Pons (tissue), 1 donor: ENCODE measurements around the gene IGSF9.

ENCODE experiments used
- DNase-seq: peaks from one replicate; pipeline ENCODE4 v3.0.0-alpha.2; 2016; ENCODE audit warnings: low spot score

IGSF9 gene

GRCh38 chr1:159972443-159973205 is 27.2 kb upstream of the IGSF9 start:
- no peak for DNase-seq

DNA sequence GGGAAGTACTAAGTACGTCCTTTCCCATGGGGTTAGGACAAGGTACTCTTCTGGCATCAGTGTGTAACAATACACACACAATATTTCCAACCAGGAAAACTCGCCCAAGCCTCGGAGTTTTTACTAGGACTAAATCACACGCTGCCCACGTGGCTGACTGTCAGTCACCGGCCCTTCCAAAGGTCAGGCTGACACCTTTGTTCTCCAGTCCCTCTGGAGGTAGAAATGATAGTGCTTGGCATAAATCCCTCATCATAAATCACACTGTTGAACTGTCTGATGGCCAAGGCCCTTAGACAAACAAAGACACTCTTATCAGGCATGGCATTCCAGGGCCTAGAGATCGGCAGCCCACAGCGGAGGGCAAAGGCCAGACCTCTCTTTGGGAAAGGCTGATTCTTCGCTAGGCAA is 25.5 kb upstream of the IGSF9 start:
- DNase-seq: peak; percentile 20

DNA sequence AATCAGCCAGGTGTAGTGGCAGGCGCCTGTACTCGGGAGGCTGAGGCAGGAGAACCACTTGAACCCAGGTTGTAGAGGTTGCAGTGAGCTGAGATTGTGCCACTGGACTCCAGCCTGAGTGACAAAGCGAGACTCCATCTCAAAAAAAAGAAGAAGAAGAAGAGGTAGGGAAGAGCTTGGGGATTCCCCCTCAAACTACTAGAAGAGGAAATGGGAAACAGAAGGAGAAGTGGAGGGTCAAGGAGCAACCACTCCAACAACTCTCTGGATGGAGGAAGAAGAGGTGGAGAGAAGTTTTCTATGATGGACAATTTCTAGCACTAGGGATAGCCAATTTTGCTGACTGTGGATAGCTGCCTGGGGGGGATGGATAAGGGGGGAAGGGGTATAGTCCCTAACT is 23.5 kb upstream of the IGSF9 start:
- no peak for DNase-seq

DNA sequence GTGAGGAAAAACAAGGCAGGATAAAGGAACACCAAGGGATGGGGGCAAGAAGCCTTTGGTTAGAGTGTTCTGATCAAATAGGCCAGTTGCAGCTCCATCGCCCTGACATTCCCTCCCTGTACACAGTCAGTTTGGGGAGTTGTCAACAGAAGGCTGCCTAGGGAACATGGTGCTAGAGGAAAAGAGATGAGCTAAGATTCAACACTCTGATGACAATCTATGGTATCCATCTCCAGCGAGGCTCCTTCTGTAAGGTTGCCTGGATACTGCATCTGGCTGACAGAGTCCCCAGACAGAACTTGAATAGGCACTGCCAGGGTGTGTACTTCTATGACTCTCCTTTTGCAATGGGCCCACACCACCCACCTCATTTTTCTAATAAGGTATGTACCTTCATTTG is 19.9 kb upstream of the IGSF9 start:
- no peak for DNase-seq

DNA sequence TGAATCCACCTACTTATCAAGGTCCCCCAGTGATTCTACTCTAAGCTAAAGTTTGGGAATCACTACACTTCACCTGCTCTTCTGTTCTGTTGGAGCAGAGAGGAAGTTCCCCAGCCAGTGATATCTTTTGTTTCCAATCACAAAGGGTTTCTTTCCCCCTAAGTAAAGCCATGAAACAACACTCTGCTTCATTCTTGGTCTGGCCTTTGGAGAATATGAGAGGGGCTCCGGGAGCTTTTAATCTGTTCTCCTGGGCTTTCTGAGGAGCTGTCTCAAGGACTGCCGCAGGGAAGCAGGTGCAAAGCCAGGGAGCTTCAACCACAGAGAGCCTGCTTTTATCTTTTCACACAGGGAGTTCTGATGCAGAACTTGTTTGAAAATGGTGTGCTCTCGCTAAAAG is 18.7 kb upstream of the IGSF9 start:
- DNase-seq: no peak

DNA sequence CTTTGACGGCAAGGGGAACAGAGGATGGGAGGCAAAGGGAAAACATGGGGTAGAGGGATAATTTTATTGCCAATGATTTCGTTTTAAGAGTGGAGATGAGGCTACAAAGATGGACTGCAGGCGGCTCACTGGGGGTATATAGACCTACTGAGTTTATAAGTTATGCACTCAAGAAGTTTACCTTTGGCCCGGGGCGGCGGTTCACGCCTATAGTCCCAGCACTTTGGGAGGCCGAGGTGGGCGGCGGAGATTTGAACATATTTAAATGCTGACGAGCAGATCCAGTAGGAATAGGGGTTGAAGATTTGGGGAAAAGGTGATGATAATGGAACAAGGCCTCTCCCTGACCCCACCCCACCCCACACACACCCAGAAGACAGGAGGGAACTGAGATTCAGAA is 16.8 kb upstream of the IGSF9 start:
- DNase-seq: no peak

- DNase-seq: no peak
These were observed 16.2 kb upstream of the IGSF9 start for GRCh38 chr1:159961636-159962035.

GRCh38 chr1:159960721-159961381 is 15.4 kb upstream of the IGSF9 start:
- DNase-seq: no peak

DNA sequence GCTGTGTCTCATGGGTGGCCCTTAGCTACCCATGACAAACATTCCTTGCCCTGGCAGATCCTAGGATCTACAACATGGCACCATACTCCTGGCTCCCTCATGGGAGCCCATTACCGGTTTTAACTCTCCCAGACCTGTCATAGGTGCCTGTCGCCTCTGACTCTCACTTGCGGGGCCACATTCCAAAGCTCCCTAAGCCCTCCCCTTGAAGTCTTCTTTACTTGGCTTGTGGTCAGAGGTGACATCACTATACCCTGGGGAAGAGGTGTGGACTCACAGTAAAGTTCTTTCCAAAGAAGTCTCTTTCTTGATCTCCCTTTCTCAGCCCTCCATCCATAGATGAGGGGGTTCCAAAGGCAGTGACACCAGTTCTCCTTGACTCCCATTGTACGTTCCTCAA is 14.0 kb upstream of the IGSF9 start:
- DNase-seq: no peak

GRCh38 chr1:159958719-159959380 is 13.4 kb upstream of the IGSF9 start:
- DNase-seq: no peak

DNA sequence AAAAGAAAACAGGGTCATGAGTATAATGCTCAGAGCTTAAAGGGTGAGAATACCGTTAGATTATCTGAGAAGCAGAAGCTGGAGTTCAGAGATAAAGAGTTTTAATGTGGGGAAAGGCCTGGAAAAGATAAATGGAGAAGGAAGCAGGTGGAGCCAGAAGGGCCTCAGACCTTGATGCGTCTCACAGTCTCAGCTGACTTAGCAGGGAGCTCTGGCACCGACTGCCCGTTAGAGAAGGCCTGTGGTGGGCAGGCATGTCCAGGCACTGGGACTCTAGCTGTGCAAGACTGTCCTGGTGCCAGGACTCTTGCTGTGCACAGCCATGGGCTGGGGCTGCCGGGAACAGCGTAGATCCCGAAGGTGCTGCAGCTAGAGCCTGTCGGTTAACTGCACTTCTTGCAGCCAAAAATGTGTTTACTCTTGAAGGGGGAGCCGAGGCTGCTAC is 12.4 kb upstream of the IGSF9 start:
- DNase-seq: no peak

GRCh38 chr1:159955456-159955855 is 10.0 kb upstream of the IGSF9 start:
- no peak for DNase-seq

DNA sequence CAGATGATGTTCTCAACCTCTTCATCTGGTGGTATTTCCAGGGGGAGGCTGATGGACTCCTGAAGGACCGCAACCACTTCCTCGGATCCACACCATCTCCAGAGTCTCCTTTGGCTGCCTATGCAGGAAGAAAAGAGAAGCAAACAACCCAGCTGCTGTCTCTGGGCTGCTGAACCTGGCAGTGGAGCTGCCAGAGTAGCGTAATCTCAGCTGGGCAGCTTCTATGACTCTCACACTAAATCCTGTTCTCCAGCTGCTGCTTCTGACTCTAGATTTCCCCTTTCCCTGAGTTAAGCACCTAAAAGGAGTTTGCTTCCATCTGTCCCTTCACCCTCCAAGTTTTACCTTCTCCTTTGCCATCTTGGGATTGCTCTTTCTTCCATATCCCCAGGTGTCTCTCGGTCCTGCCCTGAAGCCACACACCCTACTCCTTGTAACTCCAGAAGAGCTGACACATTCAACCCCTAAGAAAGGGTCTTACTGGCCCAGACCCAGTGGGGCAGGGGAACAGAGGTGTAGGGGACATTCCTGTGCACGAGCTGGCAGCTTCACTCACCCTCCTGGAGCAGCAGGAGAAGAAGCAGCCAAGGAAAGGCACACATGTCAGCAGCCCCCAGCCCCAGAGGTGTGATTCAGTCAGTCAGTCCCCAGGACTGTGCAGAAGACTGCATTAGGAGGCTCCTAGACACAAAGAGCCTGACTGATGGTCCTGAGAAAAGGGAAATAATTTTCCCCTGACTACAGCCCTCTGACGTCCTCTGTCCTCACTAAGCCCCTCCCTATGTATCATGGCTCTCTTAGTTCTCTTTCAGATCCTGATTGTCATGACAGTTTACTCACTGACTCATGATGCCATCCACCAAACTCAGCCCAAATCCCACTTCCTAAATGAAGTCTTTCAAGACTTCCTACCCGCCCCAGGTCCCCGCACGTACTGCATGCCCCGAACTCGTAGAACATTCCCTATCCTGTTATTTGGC is 8.4 kb upstream of the IGSF9 start, which contains the start of gene SLAMF9:
Gene SLAMF9 (minus strand): TSS at position 702 of the 980 bp plus-strand sequence. CDS start 100 bp downstream, at position 602.
- DNase-seq: no peak

GRCh38 chr1:159952932-159953331 is 7.5 kb upstream of the IGSF9 start:
- no peak for DNase-seq

DNA sequence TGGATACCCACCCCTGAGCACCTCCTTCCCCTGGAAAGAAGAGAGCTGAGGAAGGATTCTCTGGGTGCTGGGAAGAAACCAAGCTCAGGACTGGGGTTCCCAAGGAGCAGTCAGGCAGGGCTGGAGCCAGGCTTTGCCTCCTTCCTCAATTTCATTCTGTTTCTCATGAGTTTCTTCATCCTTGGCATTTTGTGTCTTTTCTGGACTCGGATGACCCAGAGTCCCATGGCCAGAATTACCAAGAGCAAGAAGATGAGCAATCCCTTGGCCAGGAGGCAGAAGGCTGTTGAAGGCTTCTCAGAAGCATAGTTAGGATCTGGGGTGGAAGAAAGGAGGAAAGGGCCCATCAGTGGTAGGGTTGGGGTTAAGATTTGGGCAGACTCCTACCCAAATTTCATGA is 6.1 kb upstream of the IGSF9 start:
- DNase-seq: no peak

DNA sequence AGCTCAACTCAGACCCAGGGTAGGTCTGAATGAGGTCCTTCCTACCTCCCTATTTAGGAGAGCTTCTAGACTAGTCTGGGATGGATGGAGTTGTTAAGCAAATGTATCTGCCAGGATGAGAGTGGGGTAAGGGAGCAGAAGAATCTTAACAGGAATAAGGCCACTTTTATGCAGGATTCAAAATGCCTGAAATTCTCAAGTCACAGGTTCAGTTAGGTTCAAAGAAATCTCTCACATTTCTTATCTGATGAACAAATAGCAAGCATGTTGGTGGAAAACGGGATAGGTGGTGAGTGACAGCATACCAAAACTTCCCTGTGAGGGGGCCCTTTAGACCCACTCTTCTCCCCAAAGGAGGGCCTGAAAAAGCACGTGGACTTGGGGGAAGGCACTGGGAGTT is 5.6 kb upstream of the IGSF9 start:
- no peak for DNase-seq

DNA sequence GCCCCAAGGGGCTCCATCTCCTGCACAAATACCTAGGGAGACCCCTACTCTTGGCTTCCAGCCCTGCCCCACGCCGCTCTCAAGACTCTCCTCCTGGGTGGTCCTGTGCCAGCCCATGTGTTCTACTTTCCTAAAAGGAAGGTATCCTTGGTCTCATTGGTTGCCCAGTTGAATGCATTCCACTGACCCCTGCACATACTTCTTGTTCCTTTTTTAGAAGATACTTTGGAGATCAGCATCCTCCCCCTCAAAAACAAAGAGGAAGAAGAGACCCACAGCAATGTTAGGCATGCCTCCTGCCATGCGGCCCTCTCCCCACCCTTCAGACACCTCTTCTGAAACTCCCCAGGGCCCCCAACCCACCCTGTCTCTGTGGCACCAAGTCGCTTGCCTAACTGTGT is 4.6 kb upstream of the IGSF9 start:
- DNase-seq: no peak

GRCh38 chr1:159949123-159949522 is 3.7 kb upstream of the IGSF9 start:
- DNase-seq: no peak

- no peak for DNase-seq
These were observed 2.5 kb upstream of the IGSF9 start for GRCh38 chr1:159947942-159948341.

GRCh38 chr1:159946242-159947187 is 1.1 kb upstream of the IGSF9 start:
- no peak for DNase-seq
